GM21515 (cell line): Measurements from ENCODE around the gene PRKD3.
"Not testable (repeated sequence)": the region's sequence is repeated elsewhere in the genome, so short reads cannot be mapped to it uniquely, and the experiment has no call there.

Source experiments
- ATAC-seq: cut with Tn5 transposase; IDR thresholded peaks from one replicate; pipeline ENCODE4 v1.9.1; 2021; ENCODE audit not compliant: unreplicated experiment

The PRKD3 gene

DNA sequence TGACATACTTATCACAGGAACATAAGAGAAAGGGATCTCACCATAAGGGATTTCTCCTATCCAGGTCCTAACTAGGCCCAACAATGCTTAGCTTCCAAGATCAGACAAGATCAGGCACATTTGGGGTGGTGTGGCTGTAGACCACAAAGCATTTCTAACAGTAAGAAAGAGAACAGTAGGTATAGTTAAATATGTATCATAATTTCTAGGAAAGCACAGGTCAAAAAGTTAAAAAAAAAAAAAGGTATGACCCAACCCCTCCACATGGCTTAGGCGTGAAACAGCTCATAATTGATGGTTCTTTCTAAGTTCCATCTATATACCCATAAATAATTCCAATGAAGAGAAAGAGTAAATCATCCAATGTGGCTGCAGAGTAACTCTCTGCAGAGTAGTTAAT is 6.9 kb downstream of the PRKD3 start:
- no peak for ATAC-seq

DNA sequence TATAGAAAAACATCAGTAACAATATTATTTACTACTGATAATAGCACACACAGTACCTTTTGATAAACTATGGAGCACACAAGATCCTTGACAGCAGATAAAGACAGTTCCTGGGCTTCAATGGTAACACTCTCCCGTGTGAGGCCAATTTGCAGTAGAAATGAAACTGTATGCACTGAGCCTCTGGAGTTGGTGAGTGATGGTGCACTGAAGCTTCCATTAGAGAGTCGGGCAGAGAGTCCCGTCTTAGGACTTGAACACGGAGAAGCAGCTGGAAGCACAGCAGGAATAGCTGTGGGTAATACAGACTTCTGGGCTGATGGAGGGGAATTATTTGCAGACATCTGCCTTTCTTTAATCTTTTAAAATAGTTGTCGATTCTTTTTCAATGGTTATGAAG is 8.5 kb downstream of the PRKD3 start:
- ATAC-seq = no peak

DNA sequence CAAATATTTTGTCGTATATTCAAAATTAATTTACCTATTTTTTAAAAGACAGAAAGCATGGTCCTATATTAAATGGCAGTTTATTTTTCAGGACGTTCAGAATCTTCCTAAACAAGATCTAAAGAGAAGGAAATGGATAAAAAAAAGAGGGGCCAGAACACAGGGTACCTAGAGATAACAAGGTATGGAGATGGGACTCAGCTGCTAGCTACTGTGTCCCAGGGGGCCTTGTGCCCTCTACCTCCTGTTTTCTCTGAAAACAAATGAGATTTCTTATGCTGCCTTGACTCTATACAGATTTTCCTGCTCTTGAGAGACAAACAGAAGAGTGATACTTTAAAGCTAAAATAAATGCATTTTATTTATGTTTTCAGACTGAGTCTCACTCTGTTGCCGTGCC is 9.3 kb downstream of the PRKD3 start:
- ATAC-seq = no peak

DNA sequence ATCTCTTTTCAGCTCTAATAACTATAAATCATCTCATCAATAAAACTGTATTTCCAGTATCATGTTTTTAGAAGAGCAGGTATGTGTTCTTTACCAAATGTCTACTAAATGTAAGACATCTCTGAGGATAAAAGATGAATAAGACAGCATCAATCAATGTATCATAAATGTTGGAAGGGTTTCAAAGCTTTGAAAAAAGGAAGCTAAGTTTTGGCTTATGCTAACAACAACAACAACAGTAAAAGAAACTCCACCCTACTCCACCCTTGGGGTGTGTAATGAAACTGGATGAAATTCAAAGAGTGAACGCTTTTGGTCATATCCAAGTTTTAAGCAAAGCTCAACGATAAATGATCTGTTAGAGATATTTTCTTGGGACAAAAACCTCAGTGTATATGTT is 17.1 kb downstream of the PRKD3 start:
- ATAC-seq = no peak

DNA sequence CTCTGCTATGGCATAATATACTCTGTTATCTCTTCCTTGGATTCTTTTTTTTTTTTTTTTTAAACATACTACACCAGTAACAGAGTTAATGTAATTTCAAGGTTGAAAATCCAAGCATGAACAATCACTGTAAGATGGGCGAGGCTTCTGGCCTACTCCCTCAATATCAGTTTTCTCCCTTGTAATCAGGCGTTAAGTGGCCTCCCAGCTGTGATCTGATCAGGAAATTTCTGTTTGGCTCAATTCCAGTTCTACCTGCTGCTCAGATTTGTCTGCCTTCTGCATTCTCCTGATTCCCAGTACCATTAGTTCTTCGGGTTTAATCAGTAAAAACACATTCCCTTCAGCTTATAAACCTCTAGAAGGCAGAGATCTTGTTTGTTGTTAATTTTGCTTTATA is 18.6 kb downstream of the PRKD3 start:
- ATAC-seq = no peak

DNA sequence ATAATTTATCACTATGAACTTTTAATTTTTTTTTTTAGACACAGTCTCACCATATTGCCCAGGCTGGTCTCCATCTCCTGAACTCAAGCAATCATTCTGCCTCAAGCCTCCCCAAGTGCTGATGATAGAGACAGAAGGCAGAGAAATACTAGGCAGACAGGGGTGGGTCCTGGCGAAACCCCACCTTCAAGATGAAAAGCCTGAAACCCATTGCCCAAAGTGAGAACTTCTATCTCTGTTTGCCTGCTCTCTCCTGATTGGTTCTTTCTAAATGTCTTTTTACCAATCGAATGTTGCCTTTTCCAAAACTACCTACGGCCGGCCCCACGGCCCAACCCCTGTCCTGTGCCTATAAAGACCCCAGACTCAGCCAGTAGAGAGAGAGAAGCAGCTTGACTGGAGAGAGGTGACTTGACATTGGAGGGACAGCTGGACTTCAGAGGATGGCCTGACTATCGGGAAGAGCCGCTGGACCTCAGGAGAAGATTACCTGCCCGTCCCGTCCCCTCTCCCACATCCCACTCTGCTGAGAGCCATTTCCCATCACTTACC is 21.9 kb downstream of the PRKD3 start:
- ATAC-seq = no peak

DNA sequence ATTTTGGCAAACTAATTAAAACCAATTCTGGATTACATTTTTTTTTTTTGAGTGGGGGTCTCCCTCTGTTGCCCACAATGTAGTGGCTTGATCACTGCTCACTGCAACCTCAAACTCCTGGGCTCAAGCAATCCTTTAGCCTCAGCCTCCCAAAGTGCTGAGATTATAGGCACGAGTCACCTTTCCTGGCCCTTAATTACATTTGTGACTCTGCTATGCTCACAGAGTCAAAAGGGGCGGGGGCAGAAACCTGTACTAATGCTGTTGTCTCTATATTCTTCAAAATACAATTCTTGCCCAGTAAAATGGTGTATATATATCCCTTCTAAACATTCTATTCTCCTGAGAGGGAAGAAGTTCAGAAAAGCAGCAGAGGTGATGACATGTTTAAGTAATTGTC is 23.2 kb downstream of the PRKD3 start:
- ATAC-seq = no peak

DNA sequence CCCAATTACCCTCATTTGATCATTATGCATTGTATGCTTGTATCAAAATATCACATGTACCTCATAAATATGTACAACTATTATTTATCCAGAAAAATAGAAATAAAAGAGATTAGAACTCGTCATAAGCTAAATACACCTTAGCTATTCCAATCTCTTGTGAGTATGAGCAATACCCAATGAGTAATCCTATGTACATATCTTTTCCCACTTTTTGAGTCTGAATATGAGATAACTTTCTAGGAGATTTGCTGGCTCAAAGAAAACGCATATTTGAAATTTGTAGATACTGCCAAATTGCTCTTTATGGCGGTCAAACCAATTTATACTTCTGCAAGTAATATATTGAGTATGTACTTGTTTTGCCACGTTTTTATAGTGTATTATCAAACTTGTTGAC is 24.1 kb downstream of the PRKD3 start:
- ATAC-seq = no peak

DNA sequence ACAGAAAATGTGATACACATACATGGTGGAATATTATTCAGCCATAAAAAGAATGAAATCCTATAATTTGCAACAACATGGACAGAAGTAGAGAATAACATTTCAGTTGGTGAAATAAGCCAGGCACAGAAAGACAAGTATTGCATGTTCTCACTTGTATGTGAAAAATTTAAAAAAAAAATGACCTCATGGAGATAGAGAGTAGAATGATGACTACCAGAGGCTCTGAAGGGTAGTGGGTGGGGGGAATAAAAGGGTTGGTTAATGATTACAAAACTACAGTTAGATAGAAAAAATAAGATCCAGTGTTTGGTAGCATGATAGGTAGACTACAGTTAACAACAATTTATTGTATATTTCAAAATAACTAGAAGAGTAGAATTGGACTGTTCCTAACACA is 24.5 kb downstream of the PRKD3 start:
- ATAC-seq = no peak

DNA sequence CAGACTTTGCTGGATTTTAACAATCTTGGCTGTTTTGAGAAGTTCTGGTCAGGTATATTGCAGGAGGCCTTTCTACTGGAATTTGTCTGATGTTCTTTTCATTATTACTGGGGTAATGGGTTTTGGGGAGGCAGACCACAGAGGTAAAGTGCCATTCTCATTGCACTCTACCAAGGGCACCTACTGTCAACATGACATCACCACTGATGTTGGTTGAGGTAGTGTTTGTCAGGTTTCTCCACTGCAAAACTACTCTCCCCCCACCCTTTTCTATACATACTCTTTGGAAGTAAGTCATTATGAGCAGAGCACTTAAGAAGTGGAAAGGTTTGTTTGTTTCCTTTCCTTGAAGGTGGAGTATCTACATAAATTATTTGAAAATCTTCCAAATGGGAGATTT is 27.0 kb downstream of the PRKD3 start:
- no peak for ATAC-seq

DNA sequence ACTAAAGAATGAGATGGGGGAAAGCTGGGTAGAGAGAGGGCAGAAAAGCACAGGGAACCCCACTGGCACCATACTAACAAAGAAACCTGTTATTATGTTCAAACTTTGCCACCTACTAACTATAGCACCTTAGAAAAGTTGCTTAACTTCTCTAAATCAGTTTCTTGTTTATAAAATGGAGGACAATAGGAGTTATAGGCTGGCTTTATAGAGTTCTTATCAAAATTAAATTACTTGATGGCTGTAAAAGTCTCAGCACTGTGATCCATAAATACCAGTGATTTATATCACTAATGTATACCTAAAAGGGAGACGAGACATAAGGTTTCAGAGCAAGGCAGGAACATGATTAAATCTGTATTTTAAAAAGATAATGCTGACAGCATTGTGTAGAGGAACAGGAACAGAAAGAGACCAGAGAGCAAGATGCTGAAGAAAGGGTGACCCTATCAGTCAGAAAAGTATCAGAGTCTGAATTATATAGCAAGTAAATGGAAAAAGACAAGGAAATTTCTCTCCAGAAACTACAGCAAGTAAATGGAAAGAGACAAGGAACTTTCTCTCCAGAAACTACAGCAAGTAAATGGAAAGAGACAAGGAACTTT is 29.1 kb downstream of the PRKD3 start:
- no peak for ATAC-seq

DNA sequence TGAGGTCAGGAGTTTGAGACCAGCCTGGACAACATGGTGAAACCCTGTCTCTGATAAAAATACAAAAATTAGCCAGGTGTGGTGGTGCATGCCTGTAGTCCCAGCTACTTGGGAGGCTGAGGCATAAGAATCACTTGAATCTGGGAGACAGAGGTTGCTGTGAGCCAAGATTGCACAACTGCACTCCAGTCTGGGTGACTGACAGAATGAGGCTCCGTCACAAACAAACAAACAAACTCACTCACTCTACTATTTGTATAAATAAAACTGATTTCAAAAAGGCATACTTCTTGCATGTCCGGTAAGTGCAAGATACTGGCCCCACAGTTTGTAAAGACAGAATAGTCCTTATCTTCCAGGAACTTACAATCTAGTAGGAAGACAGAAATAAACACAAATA is 29.8 kb downstream of the PRKD3 start:
- ATAC-seq = not testable (repeated sequence)

DNA sequence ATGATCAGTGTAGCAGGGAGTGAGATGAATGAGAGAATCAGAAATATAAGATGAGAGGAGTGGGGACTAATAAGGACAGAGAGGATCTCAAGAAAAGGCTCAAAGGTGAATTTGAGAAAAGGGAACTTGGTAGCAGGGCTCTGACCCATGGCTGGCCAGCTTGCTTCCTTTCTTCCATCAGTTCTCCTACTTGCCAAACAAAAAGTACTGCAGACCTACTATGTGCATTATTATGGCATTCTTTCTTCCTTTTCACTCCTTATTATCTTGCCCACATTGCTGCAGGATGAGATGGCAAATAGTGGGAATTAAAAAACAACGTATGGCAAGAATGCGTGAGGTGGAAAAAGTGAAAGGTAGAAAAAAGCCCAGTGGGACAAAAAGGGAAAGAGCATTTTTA is 33.0 kb downstream of the PRKD3 start:
- no peak for ATAC-seq

DNA sequence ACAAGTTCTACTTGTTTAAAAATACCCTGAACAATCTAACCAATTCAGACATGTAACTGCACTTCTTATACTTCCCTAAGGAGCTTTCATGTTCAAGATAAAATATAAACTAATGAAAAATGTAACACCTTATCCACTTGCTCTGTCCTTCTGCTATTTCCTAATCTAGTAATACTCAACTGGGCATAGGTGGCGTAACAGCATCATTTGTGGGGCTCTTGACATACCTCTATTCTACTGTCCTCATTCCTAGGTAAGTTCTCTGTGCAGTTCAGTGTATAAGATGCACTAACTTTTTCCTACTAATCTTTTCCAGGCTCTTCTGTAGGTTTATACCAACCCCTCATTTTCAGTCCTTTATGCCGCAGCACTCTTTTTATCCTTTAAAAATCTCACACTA is 36.7 kb downstream of the PRKD3 start:
- ATAC-seq = no peak

DNA sequence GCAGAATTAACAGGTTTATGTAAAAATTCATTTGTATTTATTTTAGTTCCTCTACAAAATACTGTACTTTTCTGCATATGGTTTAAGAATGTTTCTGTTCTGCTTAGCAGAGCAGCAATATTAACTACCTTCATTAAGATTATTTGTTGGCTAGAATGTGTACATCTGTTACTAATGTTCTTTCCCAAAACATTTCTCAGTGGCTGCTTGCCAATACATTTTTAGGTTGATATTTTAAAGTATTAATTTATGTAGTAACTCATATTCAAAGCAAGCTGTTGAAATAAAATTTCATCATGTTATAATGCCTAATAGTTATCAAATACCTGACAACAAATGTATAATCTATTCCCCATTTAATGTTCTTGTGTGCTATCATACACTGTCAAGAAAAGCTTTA is 40.3 kb downstream of the PRKD3 start:
- ATAC-seq = no peak

DNA sequence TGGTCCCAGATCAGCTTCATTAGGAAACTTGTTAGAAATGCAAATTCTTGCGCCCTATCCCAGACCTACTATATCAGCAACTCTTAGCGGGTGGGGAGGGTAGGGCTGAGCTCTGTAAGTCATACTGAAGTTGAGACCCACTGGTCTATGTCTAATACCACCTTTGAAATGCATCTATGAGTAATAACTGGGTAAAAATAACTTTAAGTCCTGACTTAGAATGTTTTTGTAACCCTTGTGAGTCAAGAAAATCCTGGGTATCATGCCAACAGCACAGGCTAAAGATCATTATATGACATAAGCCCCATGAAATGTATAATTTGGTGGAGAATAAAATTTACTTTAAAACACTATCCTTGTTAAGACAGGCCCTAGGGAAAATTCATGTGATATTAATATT is 41.4 kb downstream of the PRKD3 start:
- ATAC-seq = no peak

DNA sequence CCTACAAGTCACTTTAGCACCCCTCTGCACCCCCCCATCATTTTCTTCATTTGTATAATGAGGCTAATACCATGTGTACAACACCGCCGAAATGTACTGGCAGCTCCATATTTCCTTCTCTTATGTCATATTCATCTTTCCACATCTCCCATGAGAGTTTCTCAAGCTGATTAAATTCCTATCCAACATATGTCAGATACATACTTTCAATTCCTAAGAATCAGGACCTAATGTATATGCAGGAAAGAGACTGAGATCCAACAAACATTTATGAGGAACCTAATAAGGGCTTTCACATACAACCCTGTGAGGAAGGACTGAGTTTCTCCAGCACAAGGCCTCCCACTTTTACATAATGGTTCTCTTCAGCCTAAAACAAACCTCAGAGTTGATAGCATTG is 41.9 kb downstream of the PRKD3 start:
- no peak for ATAC-seq

DNA sequence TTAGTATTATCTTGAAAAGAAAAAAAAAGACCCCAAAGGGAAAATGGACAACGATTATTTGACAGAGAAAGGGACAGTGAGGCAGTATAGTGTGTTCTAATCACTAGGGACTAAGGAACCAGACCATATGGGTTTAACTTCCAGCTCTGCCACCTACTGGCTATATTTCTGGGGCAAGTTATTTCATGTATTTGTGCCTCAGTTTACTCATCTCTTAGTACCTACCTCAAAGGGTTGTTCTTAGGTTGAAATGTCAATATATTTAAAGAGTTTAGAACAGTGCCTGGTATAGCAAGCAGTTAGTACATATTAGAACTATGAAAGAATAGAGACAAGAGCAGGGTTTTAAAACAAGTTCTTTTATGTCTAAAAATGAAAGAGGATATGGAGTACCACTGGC is 42.7 kb downstream of the PRKD3 start:
- no peak for ATAC-seq

DNA sequence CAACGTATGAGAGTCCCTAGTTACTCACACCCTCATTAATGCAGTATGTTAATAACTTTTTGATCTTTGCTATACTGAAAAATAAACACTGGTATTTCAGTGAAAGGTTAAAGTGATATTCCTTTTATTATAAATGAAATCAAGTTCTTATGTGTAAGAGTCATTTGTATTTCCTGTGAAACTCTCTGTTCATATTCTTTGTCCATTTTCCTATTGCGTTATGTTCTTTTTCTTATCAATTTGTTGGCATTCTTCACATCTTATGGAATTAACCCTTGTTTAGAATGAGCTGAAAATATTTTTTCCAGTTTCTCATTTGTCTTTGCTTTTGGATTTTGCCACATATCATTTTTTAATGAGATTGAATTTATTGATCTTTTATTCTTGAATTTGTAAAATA is 48.3 kb downstream of the PRKD3 start:
- no peak for ATAC-seq
